GM20000 (cell line): ENCODE measurements around the gene NME1.
A peak's percentile ranks its signal among the peaks of the same experiment; 100 is the strongest.
"Not testable (repeated sequence)": the region's sequence is repeated elsewhere in the genome, so short reads cannot be mapped to it uniquely, and the experiment has no call there.

ENCODE experiments used
- DNase-seq: peaks from one replicate; pipeline ENCODE4 v3.0.0; 2012; ENCODE audit warnings: low spot score
- CTCF ChIP-seq: IDR thresholded peaks from 2 replicates; pipeline ENCODE4 v1.5.1; 2012; ENCODE audit warnings: mild to moderate bottlenecking, control low read depth; ENCODE audit errors: extremely low read depth, missing control alignments

NME1 gene

GRCh38 chr17:51166198-51166986, 13.0 kb downstream of the NME1 start, which contains the start of gene NME2:
NME2 (plus strand) TSS chr17:51166411; CDS start chr17:51166831, 420 bp downstream.
- peak; percentile 3 for TF ChIP-seq CTCF
- peak; percentile 97 for DNase-seq

- DNase-seq = peak; percentile 90
Observed at GRCh38 chr17:51166987-51167931, 13.9 kb downstream of the NME1 start.

GRCh38 chr17:51169340-51169739, 16.0 kb downstream of the NME1 start:
- TF ChIP-seq CTCF = no peak
- no peak for DNase-seq

More at GRCh38 chr17:51166987-51167931, 13.9 kb downstream of the NME1 start:
- peak; percentile 71 for TF ChIP-seq CTCF

- no peak for DNase-seq
- no peak for TF ChIP-seq CTCF
Observed at GRCh38 chr17:51170736-51171135, 17.4 kb downstream of the NME1 start.

- not testable (repeated sequence) for DNase-seq
Observed at GRCh38 chr17:51172030-51172429, 18.7 kb downstream of the NME1 start.

GRCh38 chr17:51180486-51180885, 27.1 kb downstream of the NME1 start:
- no peak for TF ChIP-seq CTCF
- no peak for DNase-seq

- no peak for DNase-seq
Observed at GRCh38 chr17:51184124-51184523, 30.8 kb downstream of the NME1 start.

More at GRCh38 chr17:51184124-51184523, 30.8 kb downstream of the NME1 start:
- TF ChIP-seq CTCF = no peak
